PC-3 (cell line): Measurements from ENCODE around the gene AK8.

Source experiments
- EZH2 ChIP-seq: fragments of 300-600 bp; sonication (generic); IDR thresholded peaks from one replicate; pipeline ENCODE4 v1.6.1; 2017; ENCODE audit warnings: antibody characterized with exemption, mild to moderate bottlenecking, low read length; ENCODE audit not compliant: unreplicated experiment
- TF ChIP-seq, protein P1 (sequence below): fragments of 300-600 bp; sonication (generic); conservative IDR thresholded peaks from 2 replicates; pipeline ENCODE4 v1.5.1; 2017; ENCODE audit warnings: antibody characterized with exemption, low read depth, mild to moderate bottlenecking, low read length

DNA sequence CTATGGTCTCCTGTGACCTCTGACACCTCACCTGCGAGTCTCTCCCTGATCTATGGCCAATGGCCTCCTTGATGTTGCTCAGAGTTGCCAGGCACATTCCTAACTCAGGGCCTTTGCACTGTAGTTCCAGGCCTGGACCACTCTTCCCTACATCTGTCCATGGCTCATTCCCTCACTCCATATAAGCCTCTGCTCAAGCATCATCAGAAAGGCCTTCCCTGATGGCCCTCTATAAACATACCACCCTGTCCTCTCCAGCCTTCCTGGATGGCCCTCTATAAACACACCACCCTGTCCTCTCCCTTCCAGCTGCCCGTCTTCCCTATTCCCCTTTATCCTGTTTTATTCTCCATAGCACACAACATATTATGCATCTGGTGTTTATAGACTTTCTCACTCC lies 105.0 kb downstream of the AK8 start:
- TF ChIP-seq, protein P1, sequence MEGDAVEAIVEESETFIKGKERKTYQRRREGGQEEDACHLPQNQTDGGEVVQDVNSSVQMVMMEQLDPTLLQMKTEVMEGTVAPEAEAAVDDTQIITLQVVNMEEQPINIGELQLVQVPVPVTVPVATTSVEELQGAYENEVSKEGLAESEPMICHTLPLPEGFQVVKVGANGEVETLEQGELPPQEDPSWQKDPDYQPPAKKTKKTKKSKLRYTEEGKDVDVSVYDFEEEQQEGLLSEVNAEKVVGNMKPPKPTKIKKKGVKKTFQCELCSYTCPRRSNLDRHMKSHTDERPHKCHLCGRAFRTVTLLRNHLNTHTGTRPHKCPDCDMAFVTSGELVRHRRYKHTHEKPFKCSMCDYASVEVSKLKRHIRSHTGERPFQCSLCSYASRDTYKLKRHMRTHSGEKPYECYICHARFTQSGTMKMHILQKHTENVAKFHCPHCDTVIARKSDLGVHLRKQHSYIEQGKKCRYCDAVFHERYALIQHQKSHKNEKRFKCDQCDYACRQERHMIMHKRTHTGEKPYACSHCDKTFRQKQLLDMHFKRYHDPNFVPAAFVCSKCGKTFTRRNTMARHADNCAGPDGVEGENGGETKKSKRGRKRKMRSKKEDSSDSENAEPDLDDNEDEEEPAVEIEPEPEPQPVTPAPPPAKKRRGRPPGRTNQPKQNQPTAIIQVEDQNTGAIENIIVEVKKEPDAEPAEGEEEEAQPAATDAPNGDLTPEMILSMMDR = no peak
- no peak for TF ChIP-seq EZH2
